Psoas muscle (tissue), 8 donors: ENCODE data around the gene DNAH12. TPM values are rescaled to one million over a fixed set of nuclear protein-coding genes. Genes with fewer than 3 reads are reported as not detected.
"Not testable (repeated sequence)": the region's sequence is repeated elsewhere in the genome, so short reads cannot be mapped to it uniquely, and the experiment has no call there.

ENCODE experiments used
- ATAC-seq, 4 donors: fragments of 200-7000 bp; cut with Tn5 transposase; one replicate each; pipeline ENCODE4 v1.9.1; 2020; ENCODE audit warnings: moderate library complexity in 3 of 4, mild to moderate bottlenecking in 2 of 4
- DNase-seq, 2 donors: peaks; one replicate each; pipeline ENCODE4 v3.0.0-alpha.2; 2020
- H3K27ac ChIP-seq: fragments of 200-600 bp; one replicate; pipeline ENCODE4 v1.8.0; 2022
- H3K27me3 ChIP-seq, 3 donors: fragments of 200-600 bp in 1 of 3; one replicate each; pipeline versions ENCODE4 v1.6.1 to v1.8.0; 2013 to 2022; ENCODE audit warnings: low read length in 2 of 3, mild to moderate bottlenecking in 2 of 3, moderate library complexity in 1 of 3; ENCODE audit not compliant: insufficient read depth in 3 of 3
- H3K36me3 ChIP-seq, 2 donors: fragments of 200-600 bp in 1 of 2; one replicate each; pipeline versions ENCODE4 v1.6.1 to v1.8.0; 2013 to 2022; ENCODE audit warnings: low read depth in 1 of 2, mild to moderate bottlenecking in 1 of 2, moderate library complexity in 1 of 2; ENCODE audit not compliant: insufficient read depth in 1 of 2
- H3K4me1 ChIP-seq: fragments of 200-600 bp; one replicate; pipeline ENCODE4 v1.8.0; 2022
- H3K4me3 ChIP-seq: fragments of 200-600 bp; one replicate; pipeline ENCODE4 v1.8.0; 2022; ENCODE audit warnings: mild to moderate bottlenecking
- H3K9me3 ChIP-seq: fragments of 200-600 bp; one replicate; pipeline ENCODE4 v1.8.0; 2022
- WGBS, 3 donors: extraction: QIAGEN DNeasy Blood & Tissue Kit; methylation state at CpG; one replicate each; pipeline versions ENCODE4 v1.1.6 to v1.1.7; 2013; 5-methylcytosine and 5-hydroxymethylcytosine counted together
- intact Hi-C, 2 donors: fragments of 100-400 bp; cut with DNase I; formaldehyde crosslinking; loops; one replicate each; pipeline versions ENCODE4 v1.11.0 to v1.14.2; 2022
- polyA plus RNA-seq, 3 donors: library from polyadenylated mRNA; stranded (reverse); fragments of 200-250 nt; gene quantifications; one replicate each; pipeline ENCODE4 v1.2.3, GENCODE V29; 2013
- total RNA-seq, 4 donors: library from RNA; stranded (reverse); fragmentation: NEBNext Ultra II Directional in 2 of 4; extraction: Animal tissue kit (Norgen Biotek cat#: 25700) in 2 of 4; gene quantifications; one replicate each; pipeline versions ENCODE4 v1.2.1 to v1.2.4, GENCODE V29; 2021 to 2023
- TF ChIP-seq, protein P1 (sequence below): fragments of 200-600 bp; IDR thresholded peaks from one replicate; pipeline ENCODE4 v1.8.0; 2022; ENCODE audit warnings: antibody characterized with exemption
- donor health status: healthy with polysubstance abuse.
- donor health status: DM: no; HTN: no; CAD: no; lungs with moderate emphysema.
- donor health status: Bipolar disorder and iron deficiency.
- donor health status: healthy.
- donor health status: DM: yes; HTN: yes; CAD: no.
- donor health status: DM: no; HTN: no; CAD: no.
- donor health status: DM: no; HTN: no; CAD: no.
- donor health status: DM: yes; HTN: yes; CAD: no.

DNAH12 gene
- total and polyA plus RNA-seq, 7 donors, result under 0.01 to 0.34 (median 0.08) TPM; not detected in 1

- Histone ChIP-seq H3K4me1 (no peaks in the 10 kb centered on the region), H3K27me3 (no peaks in the 10 kb centered on the region), H3K4me3 (no peak overlapping the region), H3K9me3 (no peaks in the 10 kb centered on the region), H3K36me3 (no peaks in the 10 kb centered on the region), H3K27ac (no peak overlapping the region)
- DNase-seq (no peak), ATAC-seq (no peak)
- 66 to 79% (median 76%) methylated on average over 1 of the region's 1 CpG for WGBS, 3 donors
- intact Hi-C loops, result no loop called here
- TF ChIP-seq, protein P1, sequence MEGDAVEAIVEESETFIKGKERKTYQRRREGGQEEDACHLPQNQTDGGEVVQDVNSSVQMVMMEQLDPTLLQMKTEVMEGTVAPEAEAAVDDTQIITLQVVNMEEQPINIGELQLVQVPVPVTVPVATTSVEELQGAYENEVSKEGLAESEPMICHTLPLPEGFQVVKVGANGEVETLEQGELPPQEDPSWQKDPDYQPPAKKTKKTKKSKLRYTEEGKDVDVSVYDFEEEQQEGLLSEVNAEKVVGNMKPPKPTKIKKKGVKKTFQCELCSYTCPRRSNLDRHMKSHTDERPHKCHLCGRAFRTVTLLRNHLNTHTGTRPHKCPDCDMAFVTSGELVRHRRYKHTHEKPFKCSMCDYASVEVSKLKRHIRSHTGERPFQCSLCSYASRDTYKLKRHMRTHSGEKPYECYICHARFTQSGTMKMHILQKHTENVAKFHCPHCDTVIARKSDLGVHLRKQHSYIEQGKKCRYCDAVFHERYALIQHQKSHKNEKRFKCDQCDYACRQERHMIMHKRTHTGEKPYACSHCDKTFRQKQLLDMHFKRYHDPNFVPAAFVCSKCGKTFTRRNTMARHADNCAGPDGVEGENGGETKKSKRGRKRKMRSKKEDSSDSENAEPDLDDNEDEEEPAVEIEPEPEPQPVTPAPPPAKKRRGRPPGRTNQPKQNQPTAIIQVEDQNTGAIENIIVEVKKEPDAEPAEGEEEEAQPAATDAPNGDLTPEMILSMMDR, result no peak
Observed at GRCh38 chr3:57484563-57484962, 59.6 kb downstream of the DNAH12 start.

DNA sequence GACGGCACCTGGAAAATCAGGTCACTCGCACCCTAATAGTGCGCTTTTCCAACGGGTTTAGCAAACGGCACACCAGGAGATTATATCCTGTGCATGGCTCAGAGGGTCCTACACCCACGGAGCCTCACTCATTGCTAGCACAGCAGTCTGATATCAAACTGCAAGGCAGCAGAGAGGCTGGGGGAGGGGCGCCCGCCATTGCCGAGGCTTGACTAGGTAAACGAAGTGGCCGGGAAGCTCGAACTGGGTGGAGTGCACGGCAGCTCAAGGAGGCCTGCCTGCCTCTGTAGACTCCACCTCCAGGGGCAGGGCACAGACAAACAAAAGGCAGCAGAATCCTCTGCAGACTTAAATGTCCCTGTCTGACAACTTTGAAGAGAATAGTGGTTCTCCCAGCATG lies 67.0 kb downstream of the DNAH12 start:
- H3K27ac ChIP-seq, H3K27me3 ChIP-seq, H3K4me1 ChIP-seq, DNase-seq, H3K4me3 ChIP-seq, H3K9me3 ChIP-seq, H3K36me3 ChIP-seq, intact Hi-C loops, ATAC-seq: not testable (repeated sequence)
- WGBS, 3 donors, result 95 to 96% (median 95%) methylated on average over 13 of the region's 13 CpGs

GRCh38 chr3:57464801-57465200 lies 79.3 kb downstream of the DNAH12 start:
- ATAC-seq (no peak), DNase-seq (no peak)
- WGBS, 3 donors, result 74 to 78% (median 77%) methylated on average over 4 of the region's 4 CpGs
- TF ChIP-seq, protein P1, result no peak
- Histone ChIP-seq H3K4me3 (no peak overlapping the region), H3K4me1 (no peaks in the 10 kb centered on the region), H3K27me3 (no peaks in the 10 kb centered on the region), H3K27ac (no peak overlapping the region), H3K36me3 (no peaks in the 10 kb centered on the region), H3K9me3 (no peaks in the 10 kb centered on the region)
- intact Hi-C loops, result no loop called here

GRCh38 chr3:57464011-57464410 lies 80.1 kb downstream of the DNAH12 start:
- no peaks in the 10 kb centered on the region for H3K27me3 ChIP-seq
- H3K27ac ChIP-seq, result no peak overlapping the region
- DNase-seq (no peak), ATAC-seq (no peak)
- TF ChIP-seq, protein P1, result no peak
- H3K36me3 ChIP-seq, result no peaks in the 10 kb centered on the region
- no peaks in the 10 kb centered on the region for H3K9me3 ChIP-seq
- WGBS, 3 donors, result 78 to 80% (median 79%) methylated on average over 3 of the region's 3 CpGs
- intact Hi-C loops, result no loop called here
- H3K4me3 ChIP-seq, result no peak overlapping the region
- no peaks in the 10 kb centered on the region for H3K4me1 ChIP-seq

DNA sequence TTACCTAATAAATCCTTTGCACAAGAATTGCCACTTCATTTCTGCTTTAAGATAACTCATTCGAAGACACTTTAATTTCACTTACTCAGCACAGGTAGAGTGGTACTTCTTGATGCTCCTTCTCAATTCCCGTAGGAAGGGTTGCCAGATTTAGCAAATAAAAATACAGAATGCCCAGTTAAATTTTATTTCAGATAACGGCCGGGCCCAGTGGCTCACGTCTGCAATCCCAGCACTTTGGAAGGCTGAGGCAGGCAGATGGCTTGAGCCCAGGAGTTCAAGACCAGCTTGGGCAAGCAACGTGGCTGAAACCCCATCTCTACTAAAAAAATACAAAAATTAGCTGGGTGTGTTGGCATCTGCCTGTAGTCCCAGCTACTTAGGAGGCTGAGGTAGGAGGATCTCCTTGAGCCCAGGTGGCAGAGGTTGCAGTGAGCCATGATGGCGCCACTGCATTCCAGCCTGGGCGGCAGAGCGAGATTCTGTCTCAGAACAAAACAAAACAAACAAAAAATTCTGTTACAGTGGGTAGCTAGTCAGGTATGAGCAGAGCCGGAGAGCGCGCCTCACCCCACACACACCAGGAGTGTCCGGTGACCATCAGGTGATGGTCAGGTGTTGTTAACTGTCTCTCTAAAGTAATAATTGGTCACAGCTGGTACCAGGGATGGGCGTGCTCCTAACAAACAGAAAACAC lies 92.8 kb downstream of the DNAH12 start:
- WGBS, 3 donors, result 83 to 86% (median 84%) methylated on average over 14 of the region's 14 CpGs
- H3K9me3 ChIP-seq, result no peaks in the 10 kb centered on the region
- H3K4me3 ChIP-seq, result no peak overlapping the region
- no peak for ATAC-seq
- no peak for DNase-seq
- H3K27me3 ChIP-seq, result no peaks in the 10 kb centered on the region
- TF ChIP-seq, protein P1, result no peak
- H3K36me3 ChIP-seq, result no peaks in the 10 kb centered on the region
- no peak overlapping the region for H3K27ac ChIP-seq
- intact Hi-C loops, result no loop called here
- no peaks in the 10 kb centered on the region for H3K4me1 ChIP-seq

DNA sequence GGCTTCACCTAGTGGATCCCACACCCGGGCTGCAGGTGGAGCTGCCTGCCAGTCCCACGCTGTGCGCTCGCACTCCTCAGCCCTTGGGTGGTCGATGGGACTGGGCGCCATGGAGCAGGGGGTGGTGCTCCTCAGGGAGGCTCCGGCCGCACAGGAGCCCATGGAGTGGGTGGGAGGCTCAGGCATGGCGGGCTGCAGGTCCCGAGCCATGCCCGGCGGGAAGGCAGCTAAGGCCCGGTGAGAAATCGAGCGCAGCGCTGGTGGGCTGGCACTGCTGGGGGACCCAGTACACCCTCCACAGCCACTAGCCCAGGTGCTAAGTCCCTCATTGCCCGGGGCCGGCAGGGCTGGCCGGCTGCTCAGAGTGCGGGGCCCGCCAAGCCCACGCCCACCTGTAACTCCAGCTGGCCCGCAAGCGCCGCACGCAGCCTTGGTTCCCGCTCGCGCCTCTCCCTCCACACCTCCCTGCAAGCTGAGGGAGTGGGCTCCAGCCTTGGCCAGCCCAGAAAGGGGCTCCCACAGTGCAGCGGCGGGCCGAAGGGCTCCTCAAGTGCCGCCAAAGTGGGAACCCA lies 94.8 kb downstream of the DNAH12 start:
- H3K27me3 ChIP-seq, intact Hi-C loops, H3K9me3 ChIP-seq, ATAC-seq, H3K4me1 ChIP-seq, H3K27ac ChIP-seq, H3K4me3 ChIP-seq, DNase-seq, H3K36me3 ChIP-seq: not testable (repeated sequence)
- 84 to 94% (median 90%) methylated on average over 20 to 31 of the region's 33 CpGs for WGBS, 3 donors

DNA sequence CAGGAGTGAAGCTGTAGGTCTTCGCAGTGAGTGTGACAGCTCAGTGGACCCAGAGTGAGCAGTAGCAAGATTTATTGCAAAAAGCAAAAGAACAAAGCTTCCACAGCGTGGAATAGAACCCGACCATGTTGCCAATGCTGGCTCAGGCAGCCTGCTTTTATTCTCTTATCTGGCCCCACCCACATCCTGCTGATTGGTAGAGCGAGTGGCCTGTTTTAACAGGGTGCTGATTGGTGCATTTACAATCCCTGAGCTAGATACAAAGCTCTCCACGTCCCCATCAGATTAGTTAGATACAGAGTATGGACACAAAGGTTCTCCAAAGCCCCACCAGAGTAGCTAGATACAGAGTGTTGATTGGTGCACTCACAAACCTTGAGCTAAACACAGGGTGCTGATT lies 95.7 kb downstream of the DNAH12 start:
- ATAC-seq, H3K36me3 ChIP-seq, H3K9me3 ChIP-seq, intact Hi-C loops, H3K27ac ChIP-seq, H3K27me3 ChIP-seq, DNase-seq, H3K4me3 ChIP-seq, H3K4me1 ChIP-seq: not testable (repeated sequence)
- WGBS, 3 donors, result 66 to 79% (median 76%) methylated on average over 5 of the region's 5 CpGs
